H54 (cell line): ENCODE measurements around the gene STKLD1.

Experiments used
- DNase-seq: peaks from one replicate; pipeline ENCODE4 v3.0.0; 2011; ENCODE audit warnings: low spot score, mixed read lengths; ENCODE audit not compliant: insufficient read length
- FAIRE-seq: peaks from 3 replicates; lab custom pipeline; 2011; peaks lifted over from hg19 to GRCh38; lab: Jason Lieb, UNC
- POLR2A ChIP-seq: IDR thresholded peaks from 2 replicates; pipeline ENCODE4 v1.6.1; 2011; ENCODE audit warnings: low read depth, mild to moderate bottlenecking, low read length

STKLD1 gene

GRCh38 chr9:133351526-133351907 is 24.6 kb upstream of the STKLD1 start:
- DNase-seq (no peak), FAIRE-seq (no peak)
- no peak for TF ChIP-seq POLR2A

GRCh38 chr9:133351908-133352634 is 24.1 kb upstream of the STKLD1 start:
- no peak for FAIRE-seq

GRCh38 chr9:133352635-133353340 is 23.4 kb upstream of the STKLD1 start:
- FAIRE-seq = no peak
- DNase-seq = no peak
- TF ChIP-seq POLR2A = no peak

More at GRCh38 chr9:133351908-133352634, 24.1 kb upstream of the STKLD1 start:
- TF ChIP-seq POLR2A = no peak
- peak; percentile 58 for DNase-seq

- FAIRE-seq = no peak
- no peak for DNase-seq
- TF ChIP-seq POLR2A = no peak
Observed at GRCh38 chr9:133353548-133353947, 22.6 kb upstream of the STKLD1 start.

GRCh38 chr9:133354766-133355165 is 21.4 kb upstream of the STKLD1 start:
- no peak for FAIRE-seq
- no peak for DNase-seq
- no peak for TF ChIP-seq POLR2A

- DNase-seq (no peak), FAIRE-seq (no peak)
- no peak for TF ChIP-seq POLR2A
Observed at GRCh38 chr9:133355881-133356357, 20.2 kb upstream of the STKLD1 start.

- FAIRE-seq = no peak
- TF ChIP-seq POLR2A = peak; percentile 74
- DNase-seq = peak; percentile 94
Observed at GRCh38 chr9:133356391-133357091, 19.6 kb upstream of the STKLD1 start, which contains the start of the genes SURF1 and SURF2. Gene SURF1, minus strand, starts transcription at chr9:133356487. Its CDS starts 34 bp downstream, at chr9:133356453. Gene SURF2, plus strand, starts transcription at chr9:133356550. Its CDS starts 43 bp downstream, at chr9:133356593.

- no peak for TF ChIP-seq POLR2A
- no peak for FAIRE-seq
- no peak for DNase-seq
Observed at GRCh38 chr9:133357656-133358055, 18.5 kb upstream of the STKLD1 start.

GRCh38 chr9:133359399-133360175 is 16.6 kb upstream of the STKLD1 start:
- FAIRE-seq (no peak), DNase-seq (no peak)
- no peak for TF ChIP-seq POLR2A

GRCh38 chr9:133360400-133361393 is 15.5 kb upstream of the STKLD1 start:
- FAIRE-seq (no peak), DNase-seq (no peak)
- no peak for TF ChIP-seq POLR2A

GRCh38 chr9:133361507-133362092 is 14.6 kb upstream of the STKLD1 start:
- DNase-seq (no peak), FAIRE-seq (no peak)
- TF ChIP-seq POLR2A = no peak
